ENCODE results near the gene CLTA.
"Not testable (repeated sequence)": the region's sequence is repeated elsewhere in the genome, so short reads cannot be mapped to it uniquely, and the experiment has no call there.

The CLTA gene

DNA sequence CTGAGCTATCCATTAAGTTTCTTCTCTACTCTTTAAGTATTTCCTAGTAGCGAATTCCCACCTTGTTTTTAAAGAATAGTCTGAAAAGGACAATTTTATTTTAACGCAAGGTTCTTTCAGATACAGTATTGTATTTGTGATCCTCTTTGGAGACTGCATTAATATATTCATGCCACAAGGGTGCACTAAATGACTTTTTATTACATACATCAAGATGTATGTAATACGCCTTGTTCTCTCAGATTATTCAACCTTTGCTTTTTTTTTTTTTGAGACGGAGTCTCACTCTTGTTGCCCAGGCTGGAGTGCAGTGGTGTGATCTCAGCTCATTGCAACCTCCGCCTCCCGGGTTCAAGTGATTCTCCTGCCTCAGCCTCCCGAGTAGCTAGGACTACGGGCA is 57.3 kb downstream of the CLTA start:
- not testable (repeated sequence) for DNase-seq

DNA sequence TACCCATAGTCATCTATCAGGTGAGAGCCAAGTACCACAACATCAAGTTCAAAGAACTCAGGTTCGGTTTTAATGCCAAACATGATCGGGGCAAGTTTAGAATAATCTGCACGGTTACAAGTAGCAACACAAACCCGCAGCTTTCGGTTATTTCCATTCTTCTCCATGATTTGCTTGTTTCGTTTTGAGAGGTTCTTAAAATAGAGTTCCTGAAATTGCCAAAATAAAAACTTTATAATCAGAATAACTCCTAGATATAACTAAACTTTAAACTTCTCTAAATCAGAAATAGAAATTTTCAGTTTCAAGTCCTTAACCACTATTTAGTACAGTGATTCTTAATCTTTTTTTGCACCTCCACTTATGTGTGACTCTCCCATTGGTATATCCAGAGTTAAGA is 58.5 kb downstream of the CLTA start:
- no peak for DNase-seq

DNA sequence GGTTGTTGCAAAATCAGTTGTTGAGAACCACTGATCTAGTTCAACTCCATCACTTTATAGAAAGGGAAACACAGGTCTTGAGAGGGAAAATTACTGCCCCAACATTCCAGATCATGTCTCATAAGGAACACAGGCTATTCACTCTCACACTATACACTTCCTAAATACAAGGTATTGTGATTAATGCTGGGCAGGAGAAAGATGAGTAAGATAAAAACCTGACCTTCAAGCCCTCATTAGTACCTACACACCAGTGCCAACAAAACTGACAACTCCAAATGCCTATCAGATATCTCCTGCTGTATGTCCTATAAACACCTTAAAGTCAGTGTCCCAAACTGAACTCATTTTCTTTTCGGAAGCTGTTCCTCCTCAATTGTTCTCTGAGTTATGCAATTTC is 59.4 kb downstream of the CLTA start:
- no peak for DNase-seq

DNA sequence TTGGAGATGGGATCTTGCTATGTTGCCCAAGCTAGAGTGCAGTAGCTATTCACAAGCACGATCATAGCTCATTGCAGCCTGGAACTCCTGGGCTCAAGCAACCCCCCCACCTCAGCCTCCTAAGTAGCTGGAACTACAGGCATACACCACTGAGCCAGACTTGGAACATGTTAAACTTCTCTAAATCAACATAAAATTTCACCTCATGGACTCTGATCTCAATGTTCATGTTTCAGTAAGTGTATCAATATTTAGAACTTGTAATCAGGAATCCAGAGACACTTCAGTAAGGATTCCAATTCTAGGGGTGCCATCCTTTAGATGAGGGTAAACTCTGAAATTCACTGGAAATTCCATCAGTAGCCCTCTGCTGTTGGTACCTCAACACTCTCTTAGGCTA is 60.7 kb downstream of the CLTA start:
- no peak for DNase-seq

DNA sequence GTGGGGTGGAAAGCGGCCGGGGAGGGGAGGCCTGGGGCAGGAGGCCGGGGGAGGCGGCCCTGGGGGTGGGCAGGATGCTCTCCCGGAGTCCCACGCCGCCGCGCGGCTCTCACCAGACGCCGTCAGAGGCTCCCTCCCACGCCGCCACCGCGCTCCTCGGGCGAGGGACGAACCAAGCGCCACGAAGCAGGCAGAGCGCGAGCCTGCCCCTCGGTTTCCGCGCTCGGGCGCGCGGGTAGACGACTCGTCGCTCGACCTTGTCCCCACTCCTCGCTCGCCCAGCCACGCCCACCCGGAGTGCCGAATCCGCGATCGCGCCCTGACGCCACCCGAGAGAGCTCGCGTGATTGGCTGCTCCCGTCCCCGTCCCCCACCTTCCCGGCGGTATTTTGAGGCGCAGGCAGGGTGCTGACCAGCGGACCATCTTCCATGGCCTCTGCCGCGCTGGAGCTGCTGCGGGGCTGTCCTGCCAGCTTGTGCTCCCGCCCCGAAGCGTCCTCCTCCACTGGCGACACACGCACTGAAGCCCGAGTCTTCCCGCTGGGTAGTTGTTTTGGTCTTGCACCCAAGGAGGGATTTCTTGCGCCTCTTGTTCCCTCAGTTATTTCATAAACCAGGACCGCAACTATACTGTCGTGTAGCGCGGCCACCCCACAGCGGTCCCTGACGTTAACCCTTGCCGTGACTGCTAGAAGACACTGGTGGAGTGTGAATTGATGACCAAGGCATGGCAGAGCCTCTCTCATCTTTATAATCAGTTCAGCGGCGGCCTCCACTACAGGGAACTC is 67.7 kb downstream of the CLTA start, which contains the start of gene GNE:
GNE (minus strand) TSS at position 241 of the 788 bp plus-strand sequence. CDS start 9,093 bp downstream, outside the sequence.
- peak; percentile 98 for DNase-seq

DNA sequence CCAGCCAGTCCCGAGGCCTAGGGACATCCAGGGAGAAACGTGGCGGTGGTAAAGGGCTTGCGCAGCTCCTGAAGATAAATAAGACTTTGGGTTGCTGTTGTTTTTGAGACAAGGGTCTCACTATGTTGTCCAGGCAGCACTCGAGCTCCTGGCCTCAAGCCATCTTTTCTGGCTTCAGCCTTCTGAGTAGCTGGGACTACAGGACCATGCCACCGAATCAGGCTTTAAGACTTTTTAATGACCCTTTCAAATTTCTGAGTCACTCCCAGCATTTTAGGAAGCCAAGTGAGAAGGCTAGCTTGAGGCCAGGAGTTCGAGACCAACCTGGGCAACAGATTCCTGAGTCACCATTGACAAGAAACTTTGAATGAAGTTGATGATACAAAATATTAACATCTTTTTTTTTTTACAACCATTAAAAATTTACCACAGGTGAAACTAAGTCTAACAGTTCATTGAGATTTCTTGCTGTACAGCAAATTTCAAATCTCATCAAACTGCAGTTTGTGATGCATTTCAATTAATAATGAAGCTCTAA is 68.3 kb downstream of the CLTA start:
- no peak for DNase-seq
